Left hindlimb (tissue), 1 donor: ENCODE data around the gene STIL.
"Not testable (repeated sequence)": the region's sequence is repeated elsewhere in the genome, so short reads cannot be mapped to it uniquely, and the experiment has no call there.

ENCODE experiments used
- DNase-seq: peaks from one replicate; pipeline ENCODE4 v3.0.0-alpha.2; 2018

The STIL gene

GRCh38 chr1:47317841-47318240, 3.9 kb upstream of the STIL start:
- no peak for DNase-seq

- DNase-seq = no peak
Observed at GRCh38 chr1:47309427-47309826, 4.5 kb downstream of the STIL start.

GRCh38 chr1:47302472-47302871, 11.5 kb downstream of the STIL start:
- DNase-seq = no peak

GRCh38 chr1:47298025-47298699, 15.8 kb downstream of the STIL start:
- DNase-seq = no peak

GRCh38 chr1:47295579-47295978, 18.4 kb downstream of the STIL start:
- no peak for DNase-seq

DNA sequence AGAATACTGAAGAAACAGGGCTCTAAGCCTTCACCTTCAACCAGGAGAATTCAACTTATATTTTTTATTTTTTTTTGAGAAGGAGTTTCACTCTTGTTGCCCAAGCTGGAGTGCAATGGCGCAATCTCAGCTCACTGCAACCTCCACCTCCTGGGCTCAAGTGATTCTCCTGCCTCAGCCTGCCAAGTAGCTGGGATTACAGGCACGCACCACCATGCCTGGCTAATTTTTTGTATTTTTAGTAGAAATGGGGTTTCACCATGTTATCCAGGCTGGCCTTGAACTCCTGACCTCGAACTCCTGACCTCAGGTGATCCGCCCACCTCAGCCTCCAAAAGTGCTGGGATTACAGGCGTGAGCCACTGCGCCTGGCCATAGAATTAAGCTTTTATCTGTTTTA, 19.1 kb downstream of the STIL start:
- DNase-seq = not testable (repeated sequence)

- not testable (repeated sequence) for DNase-seq
Observed at GRCh38 chr1:47288116-47288515, 25.8 kb downstream of the STIL start.

DNA sequence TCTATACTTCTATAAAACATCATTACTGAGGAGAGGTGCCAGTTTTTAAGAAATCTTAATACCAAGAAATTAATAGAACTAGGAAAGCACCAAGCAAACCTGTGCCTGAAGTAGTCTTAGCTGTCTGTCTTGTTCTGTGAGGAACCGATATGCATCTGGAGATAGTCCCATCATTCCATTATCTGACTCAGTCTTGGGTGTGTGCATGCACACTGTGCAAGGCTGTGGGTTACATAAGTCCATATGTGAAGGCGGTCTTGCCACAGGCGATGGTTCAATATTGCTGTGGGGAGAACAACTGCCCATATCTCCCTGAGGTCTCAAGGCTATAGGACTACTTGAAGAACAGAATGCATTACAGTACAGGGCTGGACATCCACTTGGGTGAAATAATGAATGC, 33.8 kb downstream of the STIL start:
- DNase-seq = no peak

- no peak for DNase-seq
Observed at GRCh38 chr1:47276850-47277249, 37.1 kb downstream of the STIL start.

- not testable (repeated sequence) for DNase-seq
Observed at GRCh38 chr1:47275811-47276210, 38.1 kb downstream of the STIL start.

DNA sequence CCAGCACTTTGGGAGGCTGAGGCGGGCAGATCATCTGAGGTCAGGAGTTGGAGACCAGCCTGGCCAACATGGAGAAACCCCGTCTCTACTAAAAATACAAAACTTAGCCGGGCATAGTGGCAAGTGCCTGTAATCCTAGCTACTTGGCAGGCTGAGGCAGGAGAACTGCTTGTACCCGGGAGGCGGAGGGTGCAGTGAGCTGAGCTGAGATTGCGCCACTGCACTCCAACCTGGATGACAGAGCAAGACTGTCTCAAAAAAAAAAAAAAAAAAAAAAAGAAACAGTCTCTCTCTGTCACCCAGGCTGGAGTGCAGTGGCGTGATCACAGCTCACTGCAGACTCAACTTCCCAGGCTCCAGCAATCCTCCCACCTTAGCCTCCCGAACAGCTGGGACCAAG, 48.4 kb downstream of the STIL start:
- not testable (repeated sequence) for DNase-seq

GRCh38 chr1:47262787-47263413, 51.0 kb downstream of the STIL start:
- no peak for DNase-seq

GRCh38 chr1:47257224-47257623, 56.7 kb downstream of the STIL start:
- no peak for DNase-seq

DNA sequence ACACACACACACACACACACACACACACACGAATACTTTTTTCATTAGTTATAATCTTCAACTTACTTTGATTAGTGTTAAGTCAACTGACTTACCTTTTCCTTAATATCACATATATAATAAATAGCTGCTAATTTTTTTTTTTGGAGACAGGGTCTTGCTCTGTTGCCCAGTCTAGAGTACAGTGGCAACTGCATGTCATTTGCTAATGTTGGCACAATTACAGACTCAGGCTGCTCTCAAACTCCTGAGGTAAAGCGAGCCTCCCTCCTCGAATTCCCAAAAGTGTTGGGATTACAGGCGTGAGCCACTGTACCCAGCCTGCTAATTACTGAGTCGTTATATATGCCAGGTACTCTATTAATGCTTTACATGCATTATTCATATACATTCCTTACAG, 61.2 kb downstream of the STIL start:
- DNase-seq = no peak

DNA sequence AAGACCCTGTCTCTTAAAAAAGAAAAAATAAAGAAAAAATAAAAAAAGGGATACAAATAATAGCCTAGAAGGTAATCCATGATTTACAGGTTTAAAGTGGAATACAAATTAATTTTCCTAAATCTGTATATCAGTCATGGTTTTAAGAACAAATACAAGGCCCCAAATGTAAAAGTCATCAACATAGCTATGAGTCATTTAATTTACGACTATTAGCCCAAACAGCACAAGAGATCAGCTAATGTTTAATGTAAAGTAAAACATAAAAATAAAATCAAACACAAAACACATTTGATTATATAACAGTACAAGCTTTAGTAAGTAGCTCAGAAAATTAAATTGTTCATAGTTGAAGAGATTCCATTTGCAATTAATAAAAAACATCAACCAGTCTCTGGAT, 61.6 kb downstream of the STIL start:
- DNase-seq = no peak

GRCh38 chr1:47249755-47250154, 64.2 kb downstream of the STIL start:
- DNase-seq = no peak

DNA sequence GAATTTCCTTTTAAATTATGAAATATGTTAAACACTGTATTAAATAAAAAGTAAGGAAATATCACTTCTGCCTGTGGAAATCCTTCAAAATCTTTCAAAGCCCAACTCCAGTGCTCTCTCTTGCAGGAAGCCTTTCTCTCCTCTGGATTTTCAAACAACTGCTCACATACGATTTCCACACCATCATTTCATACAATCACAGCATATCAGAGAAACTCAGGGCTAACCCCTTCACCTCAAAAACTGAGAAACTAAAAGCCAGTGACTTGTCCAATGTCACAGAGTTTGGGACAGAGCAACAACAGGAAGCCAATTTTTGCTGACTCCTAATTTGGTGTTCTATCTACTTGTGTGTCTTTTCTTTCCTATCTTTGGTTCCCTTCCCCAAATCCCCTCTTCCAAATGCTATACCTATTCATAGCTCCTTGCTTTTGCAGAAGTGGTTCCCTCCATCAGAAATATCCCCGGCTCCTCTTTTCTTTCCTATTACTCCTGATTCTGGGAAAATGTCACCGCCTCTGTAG, 69.5 kb downstream of the STIL start:
- no peak for DNase-seq

GRCh38 chr1:47243910-47244309, 70.0 kb downstream of the STIL start:
- DNase-seq = no peak

GRCh38 chr1:47241114-47242113, 72.5 kb downstream of the STIL start:
- no peak for DNase-seq

- no peak for DNase-seq
Observed at GRCh38 chr1:47238935-47239592, 74.9 kb downstream of the STIL start.

- DNase-seq = no peak
Observed at GRCh38 chr1:47235806-47236205, 78.1 kb downstream of the STIL start.

- DNase-seq = peak; percentile 64
Observed at GRCh38 chr1:47235241-47235681, 78.7 kb downstream of the STIL start.

DNA sequence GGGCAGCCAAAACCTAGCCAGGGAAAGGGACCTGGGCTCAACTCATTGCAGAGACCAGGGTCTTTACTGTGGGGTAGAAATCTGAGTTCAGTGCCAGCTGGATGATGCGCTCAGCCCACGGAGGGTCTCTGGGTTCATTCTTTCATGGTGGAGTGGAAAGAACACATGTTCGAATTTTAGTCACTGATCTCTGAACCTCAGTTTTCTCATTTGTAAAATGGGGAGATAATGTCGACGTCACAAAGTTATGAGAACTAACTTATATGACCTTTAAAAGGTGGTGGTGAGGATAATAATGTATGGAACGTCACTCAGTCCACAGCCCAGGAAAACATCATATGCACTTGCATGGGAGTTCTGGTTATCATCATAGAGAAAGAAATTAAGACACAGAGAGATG, 80.8 kb downstream of the STIL start:
- DNase-seq = no peak
